Activated naive CD4-positive, alpha-beta T cell treated with anti-CD3 and anti-CD28 coated beads for 36 hours (primary cell): ENCODE data around the gene DDIT3. TPM values are rescaled to one million over a fixed set of nuclear protein-coding genes. Genes with fewer than 3 reads are reported as not detected.
"Not testable (repeated sequence)": the region's sequence is repeated elsewhere in the genome, so short reads cannot be mapped to it uniquely, and the experiment has no call there.

Source experiments
- CTCF ChIA-PET: fragments of 350-600 bp; sonication (Branson Sonifier 250); formaldehyde crosslinking; loops from one replicate; lab custom pipeline; 2021; ENCODE audit warnings: antibody characterized with exemption; lab: Charles Lee
- DNase-seq: peaks from one replicate; pipeline ENCODE4 v3.0.0-alpha.2; 2020
- H3K27ac Mint-ChIP-seq: one replicate; pipeline ENCODE4 v1.8.0; 2021; ENCODE audit warnings: mild to moderate bottlenecking, mixed read lengths
- H3K27me3 Mint-ChIP-seq: one replicate; pipeline ENCODE4 v1.8.0; 2021; ENCODE audit warnings: low read depth, mixed read lengths
- H3K36me3 Mint-ChIP-seq: one replicate; pipeline ENCODE4 v1.8.0; 2021; ENCODE audit warnings: low read depth, mixed read lengths
- H3K4me1 Mint-ChIP-seq: one replicate; pipeline ENCODE4 v1.8.0; 2021; ENCODE audit warnings: low read depth, mixed read lengths
- H3K4me3 Mint-ChIP-seq: one replicate; pipeline ENCODE4 v1.8.0; 2021; ENCODE audit warnings: mild to moderate bottlenecking, moderate library complexity, mixed read lengths
- H3K9me3 Mint-ChIP-seq: one replicate; pipeline ENCODE4 v1.8.0; 2021; ENCODE audit warnings: mixed read lengths
- intact Hi-C: fragments of 100-400 bp; cut with micrococcal nuclease; formaldehyde crosslinking; loops from one replicate; pipeline ENCODE4 v1.15.1; 2023
- total RNA-seq, 2 experiments: library from RNA; stranded (reverse); gene quantifications; one replicate each; pipeline ENCODE4 v1.2.3, GENCODE V29; 2021

DDIT3 gene, protein sequence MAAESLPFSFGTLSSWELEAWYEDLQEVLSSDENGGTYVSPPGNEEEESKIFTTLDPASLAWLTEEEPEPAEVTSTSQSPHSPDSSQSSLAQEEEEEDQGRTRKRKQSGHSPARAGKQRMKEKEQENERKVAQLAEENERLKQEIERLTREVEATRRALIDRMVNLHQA
- total RNA-seq = 10 to 100 TPM; 44.6 to 45.6 TPM

DNA sequence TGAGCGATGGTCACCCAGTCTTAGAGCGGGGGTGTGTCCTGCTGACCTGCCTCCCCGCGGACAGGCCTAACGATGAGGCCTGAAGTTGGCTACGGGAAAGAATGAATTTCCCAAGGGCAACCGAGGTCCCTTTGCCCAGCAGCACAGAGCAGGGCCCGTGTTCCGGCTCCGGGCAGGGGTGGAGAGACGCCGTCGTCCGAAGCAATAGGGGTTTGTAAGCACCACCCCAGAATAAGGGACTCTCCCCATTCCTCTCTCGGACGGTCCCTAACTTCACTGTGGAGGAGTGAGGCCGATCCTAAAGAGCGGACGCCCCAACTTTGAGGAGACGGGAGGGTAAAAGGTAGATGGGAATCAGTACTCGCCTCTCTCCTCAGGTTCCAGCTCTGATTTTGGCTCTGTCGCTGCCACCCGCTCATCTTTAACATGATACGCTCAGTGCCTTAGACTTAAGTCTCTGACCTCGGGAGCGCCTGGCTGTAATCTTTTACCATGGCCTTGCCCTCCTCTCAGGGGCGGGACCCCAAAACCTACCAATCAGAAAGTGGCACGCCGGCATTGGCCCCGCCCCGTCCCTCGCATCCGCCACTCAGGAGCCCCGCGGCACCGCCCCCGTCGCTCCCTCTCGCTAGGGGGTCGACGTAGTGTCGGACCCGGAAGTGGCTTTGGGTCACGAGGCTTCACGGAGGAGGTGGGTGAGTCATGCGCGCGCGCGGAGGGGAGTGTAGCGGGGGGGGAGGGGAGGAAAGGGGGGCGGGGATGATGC, at the start of gene DDIT3:
DDIT3 (minus strand) TSS at position 462 of the 766 bp plus-strand sequence. CDS start 3,108 bp downstream, outside the sequence.
- CTCF ChIA-PET = no interaction called here
- H3K9me3 Mint-ChIP-seq = no peaks in the 10 kb centered on the region
- H3K36me3 Mint-ChIP-seq = peaks cover 47% of the 10 kb centered on the region
- peak; percentile 100 for DNase-seq
- H3K4me1 Mint-ChIP-seq = peaks cover 67% of the 10 kb centered on the region
- intact Hi-C loops = loop anchor here (1.0 to 10.0 kb wide), 11 partner anchors 32 to 1185 kb away; partner anchors contain the start of genes GLI1, IL23A, MARS1 and NEMP1
- peak within 1 kb of the TSS; percentile 97 for H3K4me3 Mint-ChIP-seq
- H3K27ac Mint-ChIP-seq = peak within 1 kb of the TSS; percentile 100
- H3K27me3 Mint-ChIP-seq = no peaks in the 10 kb centered on the region

DNA sequence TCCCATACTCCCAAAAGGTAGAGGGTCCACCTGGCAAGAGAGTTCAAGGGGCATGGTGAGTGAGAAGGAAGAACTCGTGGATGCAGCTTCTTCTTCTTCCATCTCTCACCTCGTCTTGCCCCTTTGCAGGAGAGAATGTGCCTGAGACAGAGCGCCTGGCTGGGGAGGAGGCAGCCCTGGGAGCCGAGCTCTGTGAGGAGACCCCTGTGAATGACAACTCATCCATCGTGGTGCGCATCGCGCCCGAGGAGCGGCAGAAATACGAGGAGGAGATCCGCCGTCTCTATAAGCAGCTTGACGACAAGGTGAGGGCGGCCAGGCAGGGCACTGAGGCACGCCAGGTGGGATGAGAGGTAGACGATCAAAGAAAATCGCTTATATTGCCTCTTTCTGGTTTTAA, 49.5 kb upstream of the DDIT3 start:
- no peak for DNase-seq
- intact Hi-C loops = no loop called here
- Mint-ChIP-seq H3K27me3 (no peaks in the 10 kb centered on the region), H3K36me3 (no peaks in the 10 kb centered on the region), H3K4me1 (no peaks in the 10 kb centered on the region), H3K4me3 (no peak overlapping the region), H3K9me3 (no peaks in the 10 kb centered on the region), H3K27ac (no peak overlapping the region)
- CTCF ChIA-PET = interaction anchor here (0.7 kb wide), 1 partner anchor 14 kb away, joined by 3 read pairs; no protein-coding TSS in a partner anchor

DNA sequence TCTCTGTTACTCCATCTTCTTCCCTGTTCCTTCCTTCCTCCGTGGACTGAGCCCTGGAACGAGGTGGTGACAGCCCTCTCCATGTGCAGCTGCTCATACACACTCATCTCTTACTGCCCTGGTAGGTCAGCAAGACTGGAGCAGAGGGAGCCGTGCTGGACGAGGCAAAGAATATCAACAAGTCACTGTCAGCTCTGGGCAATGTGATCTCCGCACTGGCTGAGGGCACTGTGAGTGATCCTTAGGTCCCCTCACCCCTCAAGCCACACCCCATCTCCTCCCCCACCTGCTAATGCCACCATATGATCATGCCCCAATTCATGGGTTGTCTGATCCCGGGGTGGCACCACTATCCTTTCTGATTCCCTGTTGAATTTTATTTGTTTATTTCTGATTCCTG, 48.5 kb upstream of the DDIT3 start:
- H3K4me1 Mint-ChIP-seq = no peaks in the 10 kb centered on the region
- H3K27me3 Mint-ChIP-seq = no peaks in the 10 kb centered on the region
- CTCF ChIA-PET = interaction anchor here (0.9 to 2.6 kb wide), 2 partner anchors 16 to 113 kb away, joined by 4 to 10 read pairs; no protein-coding TSS in a partner anchor
- no peak overlapping the region for H3K4me3 Mint-ChIP-seq
- no peaks in the 10 kb centered on the region for H3K36me3 Mint-ChIP-seq
- no peaks in the 10 kb centered on the region for H3K9me3 Mint-ChIP-seq
- intact Hi-C loops = no loop called here
- no peak for DNase-seq
- no peak overlapping the region for H3K27ac Mint-ChIP-seq

DNA sequence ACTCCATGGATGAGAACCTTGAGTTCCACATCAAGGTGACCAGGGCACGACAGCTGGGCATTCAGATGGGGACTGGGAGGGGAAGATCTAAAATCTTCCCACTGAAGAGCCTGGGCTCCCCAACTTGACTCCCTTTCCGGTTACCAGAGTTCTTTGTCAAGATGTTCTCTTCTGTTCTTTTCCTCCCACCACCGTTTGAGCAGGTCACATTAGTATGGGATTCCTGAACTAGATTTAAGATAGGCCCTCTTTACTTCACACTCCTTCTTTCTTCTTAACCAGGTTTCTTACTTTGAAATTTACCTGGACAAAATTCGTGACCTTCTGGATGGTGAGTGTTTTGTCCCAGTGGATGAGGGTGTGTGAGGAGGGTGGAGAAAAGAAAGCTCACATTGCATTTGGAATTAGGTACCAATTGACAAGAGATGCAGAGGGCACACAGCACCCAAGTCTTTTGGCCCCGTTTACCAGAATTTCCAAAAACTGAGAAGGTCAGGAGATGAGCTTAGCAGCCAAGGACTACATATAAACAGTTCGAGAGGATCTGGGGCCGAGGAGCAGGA, 43.9 kb upstream of the DDIT3 start:
- Mint-ChIP-seq H3K9me3 (no peaks in the 10 kb centered on the region), H3K27me3 (no peaks in the 10 kb centered on the region), H3K36me3 (no peaks in the 10 kb centered on the region), H3K27ac (no peak overlapping the region), H3K4me1 (no peaks in the 10 kb centered on the region), H3K4me3 (no peak overlapping the region)
- no peak for DNase-seq
- CTCF ChIA-PET = interaction anchor here (0.6 kb wide), 1 partner anchor 144 kb away, joined by 3 read pairs; no protein-coding TSS in a partner anchor
- intact Hi-C loops = no loop called here

DNA sequence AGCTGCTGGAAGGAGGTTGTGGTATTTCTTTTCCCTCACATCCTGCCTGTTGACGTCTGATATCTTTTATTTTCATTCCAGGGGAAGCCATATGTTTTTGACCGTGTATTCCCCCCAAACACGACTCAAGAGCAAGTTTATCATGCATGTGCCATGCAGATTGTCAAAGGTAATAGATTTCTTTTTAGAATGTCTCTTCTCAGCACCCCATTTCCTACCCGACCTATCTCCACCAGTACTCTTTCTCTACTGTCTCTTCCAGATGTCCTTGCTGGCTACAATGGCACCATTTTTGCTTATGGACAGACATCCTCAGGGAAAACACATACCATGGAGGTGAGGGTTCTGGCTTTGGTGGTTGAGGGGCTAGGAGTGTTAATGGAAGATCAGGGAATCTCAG, 43.0 kb upstream of the DDIT3 start:
- intact Hi-C loops = no loop called here
- Mint-ChIP-seq H3K27ac (no peak overlapping the region), H3K36me3 (no peaks in the 10 kb centered on the region), H3K27me3 (no peaks in the 10 kb centered on the region), H3K9me3 (no peaks in the 10 kb centered on the region), H3K4me3 (no peak overlapping the region), H3K4me1 (no peaks in the 10 kb centered on the region)
- CTCF ChIA-PET = no interaction called here
- DNase-seq = no peak

DNA sequence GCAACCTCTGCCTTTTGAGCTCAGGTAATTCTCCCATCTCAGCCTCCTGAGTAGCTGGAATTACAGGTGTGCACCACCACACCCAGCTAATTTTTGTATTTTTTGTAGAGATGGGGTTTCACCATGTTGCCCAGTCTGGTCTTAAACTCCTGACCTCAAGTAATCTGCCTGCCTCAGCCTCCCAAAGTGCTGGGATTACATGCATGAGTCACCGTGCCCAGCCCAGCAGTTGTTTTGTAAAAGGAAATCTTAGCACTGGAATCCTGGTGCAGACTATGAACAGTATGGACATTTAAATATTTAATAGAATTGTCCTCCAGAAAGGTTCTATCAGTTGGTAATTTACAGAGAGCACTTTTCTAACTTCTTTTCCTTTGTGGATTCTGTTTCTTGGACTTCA, 40.8 kb upstream of the DDIT3 start:
- H3K4me3 Mint-ChIP-seq, H3K36me3 Mint-ChIP-seq, H3K27me3 Mint-ChIP-seq, H3K4me1 Mint-ChIP-seq, DNase-seq, CTCF ChIA-PET, intact Hi-C loops, H3K9me3 Mint-ChIP-seq, H3K27ac Mint-ChIP-seq: not testable (repeated sequence)

DNA sequence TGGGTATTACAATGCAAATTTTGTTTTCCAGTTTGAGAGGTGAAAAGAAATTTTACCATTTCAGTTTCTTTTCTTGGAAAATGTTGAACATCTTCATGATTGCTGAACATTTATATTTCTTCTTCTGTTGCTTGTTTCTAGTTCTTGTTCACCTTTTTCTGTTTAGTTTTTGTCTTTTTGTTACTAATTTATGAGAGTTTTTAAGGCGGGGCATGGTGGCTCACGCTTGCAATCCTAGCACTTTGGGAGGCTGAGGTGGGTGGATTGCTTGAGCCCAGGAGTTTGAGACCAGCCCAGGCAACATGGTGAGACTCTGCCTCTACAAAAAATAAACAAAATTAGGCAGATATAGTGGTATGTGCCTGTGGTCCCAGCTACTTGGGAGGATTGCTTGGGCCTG, 40.2 kb upstream of the DDIT3 start:
- CTCF ChIA-PET = no interaction called here
- Mint-ChIP-seq H3K36me3 (no peaks in the 10 kb centered on the region), H3K4me3 (no peak overlapping the region), H3K27ac (no peak overlapping the region), H3K9me3 (no peaks in the 10 kb centered on the region), H3K27me3 (no peaks in the 10 kb centered on the region), H3K4me1 (no peaks in the 10 kb centered on the region)
- intact Hi-C loops = no loop called here
- no peak for DNase-seq

DNA sequence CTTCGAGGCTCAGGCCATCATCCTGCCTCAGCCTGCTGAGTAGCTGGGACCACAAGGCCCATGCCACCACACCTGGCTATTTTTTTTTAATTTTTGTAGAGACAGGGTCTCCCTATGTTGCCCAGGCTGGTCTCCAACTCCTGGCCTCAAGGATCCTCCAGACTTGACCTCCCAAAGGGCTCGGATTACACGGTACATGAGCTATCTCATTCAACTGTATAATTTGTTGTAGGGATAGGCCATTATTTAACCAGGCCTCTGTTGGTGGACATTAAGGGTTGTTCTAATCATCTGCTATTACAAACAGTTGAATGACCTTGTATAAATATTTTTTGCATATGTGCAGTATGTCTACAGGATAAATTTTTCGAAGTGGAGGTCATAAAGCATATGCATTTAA, 38.5 kb upstream of the DDIT3 start:
- Mint-ChIP-seq H3K36me3 (no peaks in the 10 kb centered on the region), H3K4me3 (no peak overlapping the region), H3K9me3 (no peaks in the 10 kb centered on the region), H3K27me3 (no peaks in the 10 kb centered on the region), H3K27ac (no peak overlapping the region), H3K4me1 (no peaks in the 10 kb centered on the region)
- CTCF ChIA-PET = no interaction called here
- intact Hi-C loops = no loop called here
- no peak for DNase-seq

DNA sequence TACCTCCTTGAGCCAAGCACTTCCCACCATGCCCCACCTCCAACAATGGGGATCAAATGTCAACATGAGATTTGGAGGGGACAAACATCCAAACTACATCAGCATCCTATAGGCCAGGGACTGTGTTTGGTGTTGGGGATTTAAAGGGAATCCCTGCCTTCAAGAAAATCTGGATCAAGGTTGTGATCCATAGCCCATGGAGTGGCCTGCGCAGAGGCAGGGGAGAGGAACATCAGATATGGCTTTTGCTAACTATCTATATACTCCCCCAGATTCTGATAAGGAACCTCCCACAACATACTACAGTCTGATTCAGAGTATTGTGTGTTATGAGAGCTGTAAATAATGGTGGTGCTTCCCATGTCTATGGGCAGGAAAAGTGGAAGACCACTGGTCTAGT, 34.6 kb upstream of the DDIT3 start:
- Mint-ChIP-seq H3K4me3 (no peak overlapping the region), H3K9me3 (no peaks in the 10 kb centered on the region), H3K36me3 (no peaks in the 10 kb centered on the region), H3K27ac (no peak overlapping the region), H3K4me1 (peaks cover 7% of the 10 kb centered on the region), H3K27me3 (no peaks in the 10 kb centered on the region)
- DNase-seq = no peak
- intact Hi-C loops = no loop called here
- CTCF ChIA-PET = no interaction called here

DNA sequence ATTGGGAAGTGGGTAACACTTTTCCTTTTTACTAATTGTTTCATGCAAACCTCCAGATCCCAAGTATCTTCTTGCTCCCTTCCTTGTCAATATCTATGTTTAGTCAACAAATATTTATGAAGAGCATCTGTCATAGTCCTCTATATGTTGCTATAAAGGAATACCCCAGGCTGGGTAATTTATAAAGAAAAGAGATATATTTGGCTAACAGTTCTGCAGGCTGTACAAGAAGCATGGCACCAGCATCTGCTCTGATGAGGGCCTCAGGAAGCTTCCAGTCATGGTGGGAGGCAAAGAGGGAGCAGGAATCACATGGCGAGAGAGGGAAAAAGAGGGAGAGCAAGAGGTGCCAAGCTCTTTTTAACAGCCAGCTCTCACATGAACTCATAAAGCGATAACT, 34.1 kb upstream of the DDIT3 start:
- CTCF ChIA-PET = no interaction called here
- Mint-ChIP-seq H3K27me3 (no peaks in the 10 kb centered on the region), H3K9me3 (no peaks in the 10 kb centered on the region), H3K36me3 (no peaks in the 10 kb centered on the region), H3K27ac (no peak overlapping the region), H3K4me1 (peaks cover 7% of the 10 kb centered on the region), H3K4me3 (no peak overlapping the region)
- intact Hi-C loops = no loop called here
- DNase-seq = no peak

DNA sequence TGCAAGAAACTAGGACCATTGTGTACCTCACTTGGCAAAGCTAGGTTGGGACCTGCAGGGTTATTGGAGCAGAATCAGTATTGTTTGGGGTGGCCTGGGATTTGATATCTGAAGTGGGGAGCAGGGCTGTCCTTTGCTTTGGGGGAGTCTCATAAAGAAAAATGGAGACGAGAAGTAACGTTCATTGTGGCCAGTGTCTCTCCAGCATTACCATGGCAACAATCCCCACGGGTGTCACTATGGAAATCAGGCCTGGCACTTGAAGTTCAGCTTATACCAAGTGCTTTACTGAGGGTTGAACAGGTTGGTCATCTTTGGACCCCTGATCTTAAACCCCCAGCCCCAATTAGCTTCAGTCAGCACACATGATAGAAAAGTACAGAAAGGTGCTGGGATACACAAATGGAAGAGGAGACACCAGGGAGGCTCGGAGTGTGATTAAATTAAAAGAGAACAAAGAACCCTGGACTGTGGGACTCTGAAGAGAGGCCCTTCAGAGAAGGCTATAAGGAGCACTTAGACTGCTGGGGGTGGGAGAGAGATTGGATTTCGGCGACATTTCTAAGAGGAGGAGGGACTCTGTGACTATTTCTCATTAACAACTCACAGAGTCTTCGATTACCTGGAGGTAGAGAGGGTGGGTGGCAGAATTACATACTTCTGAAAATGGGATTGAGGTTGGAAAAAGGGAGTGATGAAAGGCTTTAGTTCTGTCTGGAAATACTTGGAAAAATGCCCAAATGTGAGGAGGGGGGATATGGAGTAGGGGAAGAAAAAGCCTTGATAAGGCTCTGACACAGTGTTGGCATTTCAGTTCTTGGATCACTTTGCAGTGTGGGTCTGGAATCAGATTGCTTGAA, 33.3 kb upstream of the DDIT3 start:
- intact Hi-C loops = no loop called here
- Mint-ChIP-seq H3K4me3 (no peak overlapping the region), H3K4me1 (peaks cover 13% of the 10 kb centered on the region), H3K27me3 (no peaks in the 10 kb centered on the region), H3K9me3 (no peaks in the 10 kb centered on the region), H3K36me3 (no peaks in the 10 kb centered on the region), H3K27ac (no peak overlapping the region)
- CTCF ChIA-PET = interaction anchor here (0.9 kb wide), 1 partner anchor 117 kb away, joined by 4 read pairs; no protein-coding TSS in a partner anchor
- no peak for DNase-seq

DNA sequence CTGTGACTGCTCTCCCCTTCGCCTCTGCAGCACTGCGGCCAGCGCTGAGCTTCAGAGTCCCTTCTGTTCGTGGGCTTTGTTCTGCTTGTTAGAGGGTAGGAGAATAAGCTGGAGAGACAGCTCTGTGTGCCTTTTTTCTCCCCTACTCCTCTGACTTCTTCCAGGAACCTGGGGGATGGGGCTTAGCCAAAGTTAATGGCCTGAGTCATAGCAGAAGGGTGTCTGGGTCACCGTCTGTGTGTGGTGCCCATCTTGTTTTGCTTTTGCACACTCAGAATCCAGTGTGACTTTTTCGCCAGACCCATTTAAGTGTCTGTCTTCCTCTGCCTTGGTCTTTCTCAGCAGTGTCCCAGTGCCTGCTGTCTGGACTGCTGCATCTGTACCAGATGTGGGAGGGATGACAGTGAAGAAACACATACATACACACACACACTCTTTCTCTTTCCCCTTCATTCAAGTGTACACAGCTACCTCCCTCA, 32.6 kb upstream of the DDIT3 start:
- CTCF ChIA-PET = interaction anchor here (0.6 to 0.9 kb wide), 2 partner anchors 56 to 118 kb away, joined by 3 to 4 read pairs; no protein-coding TSS in a partner anchor
- no peak for DNase-seq
- H3K9me3 Mint-ChIP-seq = no peaks in the 10 kb centered on the region

More for the DNA sequence above, 32.6 kb upstream of the DDIT3 start:
- Mint-ChIP-seq H3K4me1 (peaks cover 14% of the 10 kb centered on the region), H3K36me3 (no peaks in the 10 kb centered on the region), H3K27ac (no peak overlapping the region), H3K4me3 (no peak overlapping the region), H3K27me3 (no peaks in the 10 kb centered on the region)
- intact Hi-C loops = no loop called here
